Right lobe of liver (tissue), 6 donors: ENCODE results near the gene CSTF2T. TPM values are rescaled to one million over a fixed set of nuclear protein-coding genes. Genes with fewer than 3 reads are reported as not detected.

Experiments used
- ATAC-seq, 4 donors: fragments of 200-7000 bp; cut with Tn5 transposase; one replicate each; pipeline ENCODE4 v1.9.1; 2020; ENCODE audit warnings: mild to moderate bottlenecking in 4 of 4, moderate library complexity in 4 of 4
- DNase-seq, 3 donors: peaks; one replicate each; pipeline ENCODE4 v3.0.0-alpha.2; 2020
- H3K27ac ChIP-seq, 3 donors: fragments of 200-600 bp; one replicate each; pipeline ENCODE4 v1.8.0; 2022
- H3K27me3 ChIP-seq, 2 donors: fragments of 200-600 bp; one replicate each; pipeline ENCODE4 v1.8.0; 2022
- H3K36me3 ChIP-seq, 4 donors: fragments of 200-600 bp; sonication (generic) in 1 of 4; one replicate each; pipeline versions ENCODE4 v1.5.1 to v1.8.0; 2017 to 2022; ENCODE audit warnings: control low read depth in 1 of 4
- H3K4me1 ChIP-seq, 4 donors: fragments of 200-600 bp; sonication (generic) in 1 of 4; one replicate each; pipeline versions ENCODE4 v1.5.1 to v1.8.0; 2017 to 2022; ENCODE audit warnings: control low read depth in 1 of 4
- H3K4me3 ChIP-seq, 3 donors: fragments of 200-600 bp; one replicate each; pipeline ENCODE4 v1.8.0; 2022
- H3K9me3 ChIP-seq, 4 donors: fragments of 200-600 bp; sonication (generic) in 1 of 4; one replicate each; pipeline versions ENCODE4 v1.5.1 to v1.8.0; 2017 to 2022; ENCODE audit warnings: control low read depth in 1 of 4
- CTCF ChIP-seq, 4 donors: fragments of 200-600 bp in 3 of 4; fragments of 450-650 bp in 1 of 4; IDR thresholded peaks; one replicate each; pipeline versions ENCODE4 v1.5.1 to v1.8.0; 2016 to 2022; ENCODE audit warnings: antibody characterized with exemption in 4 of 4, mild to moderate bottlenecking in 2 of 4
- POLR2A ChIP-seq: fragments of 450-650 bp; IDR thresholded peaks from one replicate; pipeline ENCODE4 v1.6.1; 2017; ENCODE audit warnings: antibody characterized with exemption, mild to moderate bottlenecking
- WGBS: methylation state at CpG from one replicate; pipeline ENCODE4 v1.1.6; 2018; ENCODE audit warnings: low coverage, low lambda C conversion rate; ENCODE audit not compliant: insufficient coverage; ENCODE audit errors: missing lambda C conversion rate; 5-methylcytosine and 5-hydroxymethylcytosine counted together
- intact Hi-C, 2 donors: fragments of 100-400 bp; cut with DNase I; formaldehyde crosslinking; loops; one replicate each; pipeline versions ENCODE4 v1.11.2 to v1.14.1; 2022
- total RNA-seq, 6 experiments: library from RNA; depleted of rRNA in 2 of 6; stranded (reverse); fragments of >200 nt in 2 of 6; fragmentation: NEBNext Ultra II Directional in 3 of 6; extraction: Animal tissue kit (Norgen Biotek cat#: 25700) in 3 of 6; gene quantifications; one replicate each; pipeline versions ENCODE4 v1.1.0 to v1.2.4, GENCODE V29; 2016 to 2023
- donor health status: DM: no; HTN: yes; CAD: no.
- donor health status: DM: no; HTN: no; CAD: no.
- donor health status: DM: no; HTN: no; CAD: no.
- donor health status: DM: no; HTN: yes; CAD: no.
- donor health status: DM: no; HTN: yes; CAD: no.

CSTF2T gene
- total RNA-seq, 6 experiments from 2014 or later = 8.0 to 12.3 (median 8.9) TPM

- WGBS = 25% methylated on average over 1 of the region's 1 CpG
- Histone ChIP-seq H3K36me3 (no peaks in the 10 kb centered on the region), H3K27me3 (no peaks in the 10 kb centered on the region), H3K4me3 (no peak overlapping the region), H3K4me1 (no peaks in the 10 kb centered on the region), H3K9me3 (no peaks in the 10 kb centered on the region), H3K27ac (no peak overlapping the region)
- intact Hi-C loops = no loop called here
- TF ChIP-seq CTCF (IDR thresholded peaks at IDR 0.05) (no peak), POLR2A (no peak)
- ATAC-seq (no peak), DNase-seq (no peak)
These were observed 24.6 kb upstream of the CSTF2T start for GRCh38 chr10:51724038-51724437.

GRCh38 chr10:51718804-51719291 lies 19.5 kb upstream of the CSTF2T start:
- H3K27ac ChIP-seq = no peak overlapping the region

GRCh38 chr10:51716981-51717380 lies 17.6 kb upstream of the CSTF2T start:
- no peak for TF ChIP-seq CTCF (IDR thresholded peaks at IDR 0.05)
- TF ChIP-seq POLR2A = no peak
- H3K4me3 ChIP-seq = no peak overlapping the region
- H3K36me3 ChIP-seq = no peaks in the 10 kb centered on the region
- no peaks in the 10 kb centered on the region for H3K4me1 ChIP-seq
- no peaks in the 10 kb centered on the region for H3K9me3 ChIP-seq
- 67% methylated on average over 4 of the region's 4 CpGs for WGBS
- DNase-seq = no peak
- no peak for ATAC-seq
- H3K27me3 ChIP-seq = no peaks in the 10 kb centered on the region
- intact Hi-C loops = no loop called here
- no peak overlapping the region for H3K27ac ChIP-seq

More at GRCh38 chr10:51718804-51719291, 19.5 kb upstream of the CSTF2T start:
- no peak for ATAC-seq
- Histone ChIP-seq H3K4me1 (no peaks in the 10 kb centered on the region), H3K9me3 (no peaks in the 10 kb centered on the region), H3K4me3 (no peak overlapping the region), H3K27me3 (no peaks in the 10 kb centered on the region), H3K36me3 (no peaks in the 10 kb centered on the region)
- DNase-seq = no peak
- intact Hi-C loops = no loop called here
- TF ChIP-seq POLR2A = no peak
- TF ChIP-seq CTCF (IDR thresholded peaks at IDR 0.05) = no peak

GRCh38 chr10:51711519-51711891 lies 12.1 kb upstream of the CSTF2T start:
- no peaks in the 10 kb centered on the region for H3K27me3 ChIP-seq
- no peaks in the 10 kb centered on the region for H3K36me3 ChIP-seq
- intact Hi-C loops = no loop called here
- DNase-seq (no peak), ATAC-seq (no peak)
- no peak overlapping the region for H3K4me3 ChIP-seq
- no peaks in the 10 kb centered on the region for H3K9me3 ChIP-seq
- H3K4me1 ChIP-seq = no peaks in the 10 kb centered on the region
- H3K27ac ChIP-seq = no peak overlapping the region
- TF ChIP-seq POLR2A = no peak
- no peak for TF ChIP-seq CTCF (IDR thresholded peaks at IDR 0.05)
- 29% methylated on average over 1 of the region's 1 CpG for WGBS
